ENCODE data around the gene RGS6.

DNA sequence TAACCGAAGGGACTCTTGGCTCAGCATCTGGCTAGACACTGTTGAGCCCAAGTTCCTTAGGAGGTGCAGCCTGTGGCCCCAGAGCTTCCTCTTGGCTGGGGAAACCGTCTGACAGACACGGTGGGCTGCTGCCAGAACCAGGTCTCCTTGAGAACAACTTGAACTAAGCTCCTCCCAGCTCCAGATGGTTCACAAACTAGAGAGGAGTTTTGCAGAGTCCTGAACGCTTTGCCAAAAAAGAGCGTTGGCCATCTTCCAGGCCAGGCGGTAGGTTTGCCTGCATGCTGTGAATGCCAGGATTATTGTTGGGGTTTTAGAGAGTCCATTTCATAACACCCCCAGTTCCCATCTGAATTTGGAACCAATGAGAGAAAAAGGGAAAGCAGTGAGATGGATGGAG is 399.8 kb downstream of the RGS6 start:
- TF ChIP-seq, protein P1, sequence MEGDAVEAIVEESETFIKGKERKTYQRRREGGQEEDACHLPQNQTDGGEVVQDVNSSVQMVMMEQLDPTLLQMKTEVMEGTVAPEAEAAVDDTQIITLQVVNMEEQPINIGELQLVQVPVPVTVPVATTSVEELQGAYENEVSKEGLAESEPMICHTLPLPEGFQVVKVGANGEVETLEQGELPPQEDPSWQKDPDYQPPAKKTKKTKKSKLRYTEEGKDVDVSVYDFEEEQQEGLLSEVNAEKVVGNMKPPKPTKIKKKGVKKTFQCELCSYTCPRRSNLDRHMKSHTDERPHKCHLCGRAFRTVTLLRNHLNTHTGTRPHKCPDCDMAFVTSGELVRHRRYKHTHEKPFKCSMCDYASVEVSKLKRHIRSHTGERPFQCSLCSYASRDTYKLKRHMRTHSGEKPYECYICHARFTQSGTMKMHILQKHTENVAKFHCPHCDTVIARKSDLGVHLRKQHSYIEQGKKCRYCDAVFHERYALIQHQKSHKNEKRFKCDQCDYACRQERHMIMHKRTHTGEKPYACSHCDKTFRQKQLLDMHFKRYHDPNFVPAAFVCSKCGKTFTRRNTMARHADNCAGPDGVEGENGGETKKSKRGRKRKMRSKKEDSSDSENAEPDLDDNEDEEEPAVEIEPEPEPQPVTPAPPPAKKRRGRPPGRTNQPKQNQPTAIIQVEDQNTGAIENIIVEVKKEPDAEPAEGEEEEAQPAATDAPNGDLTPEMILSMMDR (conservative IDR thresholded peaks at IDR 0.05; ENCODE audit: low read length), result no peak
- TF ChIP-seq EZH2phosphoT487 (IDR thresholded peaks at IDR 0.05; ENCODE audit: borderline replicate concordance, low read depth, low read length), result no peak

Measured in OCI-LY7 (cell line).